ENCODE results near the gene UBE2B. TPM values are rescaled to one million over a fixed set of nuclear protein-coding genes. Genes with fewer than 3 reads are reported as not detected.
"Not testable (repeated sequence)": the region's sequence is repeated elsewhere in the genome, so short reads cannot be mapped to it uniquely, and the experiment has no call there.

UBE2B gene
- total RNA-seq, 3 donors from 2014 or later (not counting 1 experiment from before 2014, with no cell fraction given) = 93.5 to 124 (median 116) TPM

GRCh38 chr5:134418958-134419357, 47.6 kb downstream of the UBE2B start:
- no peak overlapping the region for H3K27ac ChIP-seq (ENCODE audit: low read length)
- Mint-ChIP-seq H3K27ac (no peak overlapping the region), H3K36me3 (no peaks in the 10 kb centered on the region), H3K4me3 (no peak overlapping the region), H3K27me3 (ENCODE audit: low read depth in 2 of 2) (peaks cover 0 to 4% of the 10 kb centered on the region in 2 donors), H3K9me3 (no peaks in the 10 kb centered on the region), H3K4me1 (no peaks in the 10 kb centered on the region)
- TF ChIP-seq CTCF (IDR thresholded peaks at IDR 0.05) = no peak
- ATAC-seq (no peak), DNase-seq (no peak)
- H3K4me1 ChIP-seq (ENCODE audit: control insufficient read depth, insufficient read depth, low read length) = no peaks in the 10 kb centered on the region
- H3K27me3 ChIP-seq (ENCODE audit: control insufficient read depth, insufficient read depth, low read length) = no peaks in the 10 kb centered on the region
- WGBS (ENCODE audit: insufficient coverage) = 86% methylated on average over 1 of the region's 3 CpGs
- H3K36me3 ChIP-seq (ENCODE audit: control insufficient read depth, insufficient read depth, low read length) = no peaks in the 10 kb centered on the region
- no peak overlapping the region for H3K4me3 ChIP-seq (ENCODE audit: low read length)
- intact Hi-C loops (cut with micrococcal nuclease) = no loop called here
- no peaks in the 10 kb centered on the region for H3K9me3 ChIP-seq (ENCODE audit: control insufficient read depth, insufficient read depth, low read length)

GRCh38 chr5:134420343-134420742, 49.0 kb downstream of the UBE2B start:
- 100% methylated on average over 2 of the region's 2 CpGs for WGBS (ENCODE audit: insufficient coverage)
- no peak for ATAC-seq
- no peak for TF ChIP-seq CTCF (IDR thresholded peaks at IDR 0.05)

GRCh38 chr5:134421038-134421437, 49.7 kb downstream of the UBE2B start:
- intact Hi-C loops (cut with micrococcal nuclease); H3K27ac Mint-ChIP-seq: not testable (repeated sequence)
- 91% methylated on average over 3 of the region's 4 CpGs for WGBS (ENCODE audit: insufficient coverage)

More at GRCh38 chr5:134420343-134420742, 49.0 kb downstream of the UBE2B start:
- Histone ChIP-seq H3K4me1 (ENCODE audit: control insufficient read depth, insufficient read depth, low read length) (no peaks in the 10 kb centered on the region), H3K36me3 (ENCODE audit: control insufficient read depth, insufficient read depth, low read length) (no peaks in the 10 kb centered on the region), H3K27me3 (ENCODE audit: control insufficient read depth, insufficient read depth, low read length) (no peaks in the 10 kb centered on the region), H3K4me3 (ENCODE audit: low read length) (no peak overlapping the region), H3K27ac (ENCODE audit: low read length) (no peak overlapping the region), H3K9me3 (ENCODE audit: control insufficient read depth, insufficient read depth, low read length) (no peaks in the 10 kb centered on the region)
- Mint-ChIP-seq H3K4me1 (no peaks in the 10 kb centered on the region), H3K36me3 (no peaks in the 10 kb centered on the region), H3K4me3 (no peak overlapping the region), H3K27ac (no peak overlapping the region), H3K9me3 (no peaks in the 10 kb centered on the region), H3K27me3 (ENCODE audit: low read depth in 2 of 2) (peaks cover 0 to 4% of the 10 kb centered on the region in 2 donors)
- intact Hi-C loops (cut with micrococcal nuclease) = no loop called here
- no peak for DNase-seq

GRCh38 chr5:134422791-134423365, 51.5 kb downstream of the UBE2B start:
- intact Hi-C loops (cut with micrococcal nuclease) = no loop called here
- no peak for DNase-seq
- no peaks in the 10 kb centered on the region for H3K9me3 Mint-ChIP-seq

More at GRCh38 chr5:134421038-134421437, 49.7 kb downstream of the UBE2B start:
- not testable (repeated sequence) for H3K9me3 ChIP-seq (ENCODE audit: control insufficient read depth, insufficient read depth, low read length); H3K4me3 Mint-ChIP-seq; H3K4me3 ChIP-seq (ENCODE audit: low read length); H3K36me3 Mint-ChIP-seq; H3K4me1 Mint-ChIP-seq; H3K4me1 ChIP-seq (ENCODE audit: control insufficient read depth, insufficient read depth, low read length); H3K27me3 ChIP-seq (ENCODE audit: control insufficient read depth, insufficient read depth, low read length); DNase-seq; H3K9me3 Mint-ChIP-seq; H3K36me3 ChIP-seq (ENCODE audit: control insufficient read depth, insufficient read depth, low read length); H3K27me3 Mint-ChIP-seq (ENCODE audit: low read depth in 2 of 2); ATAC-seq; H3K27ac ChIP-seq (ENCODE audit: low read length)

More at GRCh38 chr5:134422791-134423365, 51.5 kb downstream of the UBE2B start:
- H3K27me3 ChIP-seq (ENCODE audit: control insufficient read depth, insufficient read depth, low read length) = no peaks in the 10 kb centered on the region
- 88% methylated on average over 7 of the region's 7 CpGs for WGBS (ENCODE audit: insufficient coverage)
- Mint-ChIP-seq H3K4me1 (no peaks in the 10 kb centered on the region), H3K4me3 (no peak overlapping the region), H3K27me3 (ENCODE audit: low read depth in 2 of 2) (peaks cover 0 to 4% of the 10 kb centered on the region in 2 donors), H3K36me3 (no peaks in the 10 kb centered on the region), H3K27ac (no peak overlapping the region)
- H3K9me3 ChIP-seq (ENCODE audit: control insufficient read depth, insufficient read depth, low read length) = no peaks in the 10 kb centered on the region
- no peak overlapping the region for H3K4me3 ChIP-seq (ENCODE audit: low read length)
- H3K36me3 ChIP-seq (ENCODE audit: control insufficient read depth, insufficient read depth, low read length) = no peaks in the 10 kb centered on the region
- TF ChIP-seq CTCF (IDR thresholded peaks at IDR 0.05) = no peak
- H3K4me1 ChIP-seq (ENCODE audit: control insufficient read depth, insufficient read depth, low read length) = no peaks in the 10 kb centered on the region
- no peak overlapping the region for H3K27ac ChIP-seq (ENCODE audit: low read length)
- no peak for ATAC-seq

All from natural killer cell (primary cell).